Tongue (tissue), 2 donors: ENCODE measurements around the gene GNG7. TPM values are rescaled to one million over a fixed set of nuclear protein-coding genes. Genes with fewer than 3 reads are reported as not detected.
"Not testable (repeated sequence)": the region's sequence is repeated elsewhere in the genome, so short reads cannot be mapped to it uniquely, and the experiment has no call there.

Experiments used
- DNase-seq: peaks from one replicate; pipeline ENCODE4 v3.0.0-alpha.2; 2015
- total RNA-seq: library from RNA; depleted of rRNA; stranded (reverse); fragments of >200 nt; gene quantifications from one replicate; pipeline ENCODE4 v1.2.3, GENCODE V29; 2014

The GNG7 gene
- total RNA-seq, 1 donor from 2014 or later = 3.2 TPM

DNA sequence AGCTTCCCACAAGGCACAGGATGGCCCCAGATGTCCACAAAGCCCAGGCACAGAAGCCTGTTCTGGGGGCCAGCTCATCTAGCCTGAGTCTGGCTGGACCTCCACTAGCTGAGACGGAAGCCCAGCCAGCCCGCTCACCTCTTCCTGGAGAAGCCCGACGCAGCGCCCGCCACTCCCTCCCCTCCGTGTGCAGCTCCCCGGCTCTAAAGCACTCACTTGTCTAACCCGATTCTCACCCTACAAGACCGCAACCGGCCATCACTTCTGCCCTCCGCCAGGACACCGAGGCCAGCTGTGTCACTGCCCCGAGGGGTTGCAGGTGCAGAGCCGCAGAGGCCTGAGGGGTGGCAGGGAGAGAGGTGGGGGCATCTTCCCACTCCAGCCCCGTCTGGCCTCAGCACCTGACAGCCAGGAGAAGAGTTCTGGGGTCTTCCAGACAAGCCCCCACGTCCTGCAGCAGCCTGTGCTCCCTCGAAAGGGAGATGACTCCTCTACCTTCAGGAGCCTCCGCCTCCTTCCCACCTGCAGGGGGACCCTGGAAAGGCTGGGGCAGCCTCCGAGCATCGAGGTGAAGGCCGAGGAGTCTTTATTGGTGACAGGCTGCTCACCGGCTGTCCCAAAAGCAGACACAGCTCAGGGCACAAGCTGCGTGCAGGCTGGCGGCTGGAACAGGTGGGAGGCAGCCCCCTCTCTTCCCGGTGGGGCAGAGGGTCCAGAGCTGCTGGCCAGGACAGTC, 24.6 kb upstream of the GNG7 start:
- no peak for DNase-seq

DNA sequence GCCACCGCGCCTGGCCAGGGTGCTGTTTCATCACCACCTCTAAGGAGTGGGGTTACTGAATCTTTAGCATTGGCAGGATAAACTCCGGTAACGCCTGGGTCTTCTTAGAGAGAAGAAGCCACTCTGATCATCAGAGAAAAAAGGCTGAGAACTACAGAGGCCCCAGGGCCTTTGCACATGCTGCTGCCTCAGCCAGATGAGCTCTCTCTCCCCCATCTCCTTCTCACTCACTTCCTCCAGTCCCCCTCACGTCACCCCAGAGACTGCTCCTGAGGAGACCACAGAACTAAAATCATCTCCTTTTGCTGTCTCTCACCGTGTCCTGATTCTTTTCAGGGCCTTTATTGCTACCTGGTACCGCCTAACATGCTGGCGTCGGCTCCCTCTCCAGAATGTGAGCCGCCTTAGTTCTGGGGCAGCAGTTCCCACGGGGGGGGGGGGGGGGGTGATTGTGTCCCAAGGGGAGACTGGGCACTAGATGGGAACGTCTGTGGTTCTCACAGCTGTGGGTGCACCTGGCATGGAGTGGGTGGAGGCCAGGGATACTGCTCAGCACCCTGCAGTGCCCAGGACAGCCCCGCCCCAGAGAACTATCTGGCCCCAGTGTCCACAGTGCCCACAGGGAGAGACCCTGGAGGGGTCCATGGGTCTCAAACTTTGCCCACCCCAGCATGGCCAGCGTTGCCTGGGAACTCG, 23.8 kb upstream of the GNG7 start:
- DNase-seq = no peak

GRCh38 chr19:2724148-2724557, 21.7 kb upstream of the GNG7 start:
- DNase-seq = no peak

- no peak for DNase-seq
Observed at GRCh38 chr19:2723747-2724146, 21.3 kb upstream of the GNG7 start.

GRCh38 chr19:2723345-2723715, 20.8 kb upstream of the GNG7 start:
- no peak for DNase-seq

DNA sequence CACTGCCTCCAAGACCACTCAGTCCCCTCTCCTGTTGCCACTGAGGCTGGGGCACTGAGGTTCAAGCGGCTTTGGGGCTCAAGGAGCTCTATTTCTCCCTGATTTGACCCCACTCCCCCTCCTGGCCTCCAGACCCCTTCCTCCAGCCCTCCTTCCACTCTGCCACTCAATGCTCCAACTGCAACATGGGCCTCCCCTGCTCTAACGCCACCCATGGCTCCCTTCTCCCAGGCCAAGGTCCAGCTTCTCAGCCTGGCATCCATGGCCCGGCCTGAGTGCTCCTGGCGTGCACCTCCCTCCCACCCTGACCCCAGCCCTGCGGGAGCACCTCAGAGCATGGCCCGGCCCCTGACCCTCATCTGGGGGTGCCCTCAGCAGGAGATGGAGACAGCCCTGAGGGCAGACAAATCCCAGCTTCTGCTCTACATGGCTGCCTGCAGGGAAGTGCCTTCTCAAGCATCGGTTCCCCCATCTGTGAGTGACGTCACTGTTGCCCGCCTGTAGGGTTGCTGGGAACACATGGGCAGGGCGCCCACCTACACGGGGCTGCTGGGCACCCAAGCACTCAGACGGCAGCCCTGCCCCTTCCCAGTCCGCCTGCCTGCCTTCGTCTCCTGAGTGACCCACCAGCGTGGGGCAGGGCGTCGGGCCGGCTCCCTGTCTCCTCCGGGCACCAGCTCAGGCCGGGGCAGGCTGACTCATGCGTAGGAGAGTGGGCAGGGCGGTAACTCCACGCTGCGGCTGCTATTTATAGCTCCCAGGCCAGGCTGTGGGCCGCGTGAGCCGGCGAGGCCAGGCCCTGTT, 20.2 kb upstream of the GNG7 start:
- DNase-seq = no peak

GRCh38 chr19:2721570-2722540, 19.4 kb upstream of the GNG7 start:
- DNase-seq = no peak

DNA sequence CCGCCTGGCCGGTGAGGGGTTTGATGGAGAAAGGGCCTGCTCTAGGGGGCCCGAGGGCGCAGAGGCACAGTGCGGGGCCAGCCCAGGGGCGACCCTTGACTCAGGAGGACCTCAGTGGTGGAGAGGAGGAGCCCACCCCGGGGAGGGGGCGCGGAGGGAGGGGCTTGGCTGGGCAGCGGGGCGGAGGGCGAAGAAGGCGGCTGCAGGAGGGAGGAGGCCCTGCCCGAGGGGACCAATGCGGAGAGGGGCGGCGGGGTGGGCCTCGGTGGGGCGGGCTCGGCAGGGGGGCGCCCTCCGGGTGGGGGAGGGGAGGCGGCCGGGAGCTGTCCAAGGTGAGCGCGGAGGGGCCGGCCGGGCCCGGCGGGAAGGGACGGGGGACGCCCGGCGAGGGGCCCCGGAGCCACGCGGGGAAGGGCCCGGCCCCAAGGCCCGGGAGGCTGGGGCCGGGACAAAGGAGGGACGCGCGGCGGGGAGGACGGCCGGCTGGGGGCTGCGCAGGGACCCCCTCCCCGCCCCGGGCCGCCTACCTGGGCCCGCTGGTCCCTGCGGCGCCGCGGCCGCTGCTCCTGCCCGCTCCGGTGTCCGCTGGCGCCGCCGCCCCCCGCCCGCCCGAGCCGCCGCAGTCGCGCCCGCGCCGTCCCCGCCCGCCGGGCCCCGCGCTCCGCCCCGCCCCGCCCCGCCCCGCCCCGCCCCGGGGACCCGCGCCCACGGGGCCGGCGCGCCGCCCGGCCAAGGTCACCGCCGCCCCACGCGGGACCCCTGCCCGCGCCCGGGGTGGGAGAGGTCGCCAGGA, 18.5 kb upstream of the GNG7 start, which contains the start of gene DIRAS1:
Gene DIRAS1, minus strand, starts transcription at position 596 of the 793 bp plus-strand sequence. CDS start 3,566 bp downstream, outside the sequence.
- no peak for DNase-seq

GRCh38 chr19:2719920-2720776, 17.7 kb upstream of the GNG7 start:
- DNase-seq = peak; percentile 34

- DNase-seq = no peak
Observed at GRCh38 chr19:2719232-2719735, 16.8 kb upstream of the GNG7 start.

DNA sequence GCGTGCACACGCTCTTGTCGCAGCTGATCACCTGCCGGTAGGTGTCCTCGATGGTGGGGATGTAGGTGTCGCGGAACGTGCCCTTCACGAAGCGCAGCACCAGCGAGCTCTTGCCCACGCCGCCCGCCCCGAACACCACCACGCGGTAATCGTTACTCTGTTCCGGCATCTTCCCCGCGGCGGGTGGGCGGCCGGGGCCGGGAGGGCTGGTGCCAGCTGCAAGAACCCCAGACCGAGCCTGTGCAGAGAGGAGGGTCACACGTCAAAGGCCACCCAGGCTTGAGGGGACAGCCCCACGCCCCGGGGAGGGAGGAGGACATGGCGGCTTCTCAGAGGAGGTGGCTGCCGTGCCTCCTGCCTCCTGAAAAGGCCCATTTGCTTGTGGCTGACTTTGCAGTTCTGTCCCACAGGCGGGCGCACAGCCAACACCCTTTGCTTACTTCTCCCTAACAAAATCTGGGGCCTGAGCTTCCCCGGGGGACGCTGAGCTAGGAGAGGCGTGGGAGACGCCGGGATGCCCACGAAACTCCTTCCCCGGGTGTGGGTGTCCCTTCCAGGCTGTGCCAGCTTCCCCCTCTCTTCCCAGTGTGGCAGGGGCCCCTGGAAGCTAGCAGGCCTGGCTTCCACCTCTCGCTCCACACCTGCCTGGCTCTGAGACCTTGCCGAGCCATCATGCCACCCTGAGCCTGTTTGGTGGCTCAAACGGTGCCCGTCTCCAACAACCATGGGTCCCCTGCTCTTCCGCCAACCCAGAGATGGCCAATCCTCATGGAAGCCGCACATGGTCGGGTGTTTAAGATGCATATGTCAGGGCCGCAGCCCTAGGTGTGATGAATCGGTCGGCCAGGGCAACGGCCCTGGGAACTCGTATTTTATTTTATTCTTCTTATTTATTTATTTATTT, 15.4 kb upstream of the GNG7 start:
- DNase-seq = no peak

DNA sequence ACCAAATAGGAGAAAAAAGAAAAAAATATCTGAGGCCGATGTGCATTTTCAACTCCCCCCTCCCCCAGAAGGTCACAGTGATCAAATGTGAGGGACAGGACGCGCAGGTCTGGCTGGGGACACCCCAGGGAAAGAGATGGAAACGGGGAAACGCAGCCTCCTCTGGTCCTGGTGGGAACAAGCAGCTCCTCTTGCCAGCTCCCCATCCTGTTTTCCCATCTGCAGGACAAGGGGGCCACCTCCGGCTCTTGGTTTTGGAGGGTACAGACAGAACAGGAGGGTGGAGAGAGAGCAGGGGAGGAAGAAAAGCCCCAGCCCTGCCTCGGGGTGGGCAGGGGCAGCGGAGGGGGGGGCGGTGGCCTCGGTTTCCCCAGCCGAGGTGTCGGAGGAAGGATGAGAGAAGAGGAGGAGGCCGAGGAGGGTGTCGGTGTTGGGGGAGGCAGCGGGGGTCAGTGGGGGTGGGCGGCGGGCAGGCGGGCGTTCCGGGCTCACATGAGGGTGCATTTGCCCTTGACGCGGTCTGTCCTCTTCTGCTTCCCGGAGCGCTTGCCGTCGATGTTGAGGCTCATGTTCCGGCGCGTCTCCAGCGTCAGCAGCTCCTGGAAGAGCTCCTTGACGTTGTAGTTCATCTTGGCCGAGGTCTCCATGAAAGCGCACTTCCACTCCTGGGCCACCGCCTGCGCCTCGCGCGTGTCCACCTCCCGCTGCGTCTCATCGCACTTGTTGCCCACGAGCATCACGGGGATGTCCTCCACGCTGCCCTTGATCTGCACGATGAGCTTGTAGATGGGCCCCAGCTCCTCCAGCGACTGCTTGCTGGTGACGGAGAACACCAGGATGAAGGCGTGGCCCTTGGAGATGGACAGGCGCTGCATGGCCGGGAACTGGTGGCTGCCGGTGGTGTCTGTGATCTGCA, 14.5 kb upstream of the GNG7 start:
- DNase-seq = no peak

GRCh38 chr19:2716275-2716650, 13.8 kb upstream of the GNG7 start:
- DNase-seq = no peak

DNA sequence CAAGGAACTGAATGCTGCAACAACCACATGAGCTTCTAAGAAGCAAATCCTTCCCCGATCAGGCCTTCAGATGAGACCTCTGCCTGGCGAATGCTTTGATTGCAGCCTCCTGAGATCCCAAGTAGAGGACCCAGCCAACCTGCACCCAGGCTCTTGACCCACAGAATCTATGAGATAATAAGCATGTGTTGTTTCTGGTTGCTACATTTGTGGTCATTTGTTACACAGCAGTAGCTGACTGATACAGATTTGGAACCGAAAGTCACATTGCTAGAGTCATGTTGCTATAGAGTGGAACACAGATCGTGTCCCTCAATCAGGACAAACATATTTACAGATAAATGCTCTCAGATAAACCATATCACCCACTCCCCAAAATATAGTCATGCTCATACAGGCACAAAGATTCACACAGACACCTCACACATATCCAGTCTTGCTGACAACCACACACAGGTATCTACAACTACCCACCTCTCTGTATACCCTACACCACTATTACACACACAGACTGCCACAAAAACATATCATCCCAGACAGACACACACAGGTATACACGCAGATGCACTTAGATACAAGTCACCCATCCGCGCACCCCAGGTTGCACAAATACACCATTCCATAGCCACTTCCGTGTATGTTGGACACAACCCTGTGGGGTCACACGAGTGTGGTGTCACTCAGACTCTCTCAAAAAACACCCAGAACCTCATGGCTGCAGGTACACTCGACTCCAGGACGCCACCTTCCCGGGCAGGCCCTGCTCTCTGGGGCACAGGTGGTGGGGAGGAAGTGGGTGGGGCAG, 13.2 kb upstream of the GNG7 start:
- DNase-seq = no peak

- no peak for DNase-seq
Observed at GRCh38 chr19:2714531-2715269, 12.2 kb upstream of the GNG7 start.

DNA sequence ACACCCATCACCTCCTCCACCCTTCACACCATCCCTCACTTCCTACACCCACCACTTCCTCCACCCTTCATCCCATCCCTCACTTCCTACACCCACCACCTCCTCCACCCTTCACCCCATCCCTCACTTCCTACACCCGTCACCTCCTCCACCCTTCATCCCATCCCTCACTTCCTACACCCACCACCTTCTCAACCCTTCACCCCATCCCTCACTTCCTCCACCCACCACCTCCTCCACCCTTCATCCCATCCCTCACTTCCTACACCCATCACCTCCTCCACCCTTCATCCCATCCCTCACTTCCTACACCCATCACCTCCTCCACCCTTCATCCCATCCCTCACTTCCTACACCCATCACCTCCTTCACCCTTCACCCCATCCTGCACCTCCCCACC, 11.6 kb upstream of the GNG7 start:
- DNase-seq = not testable (repeated sequence)
